Astrocyte of the spinal cord (primary cell): Measurements from ENCODE around the gene MLLT10.
"Not testable (repeated sequence)": the region's sequence is repeated elsewhere in the genome, so short reads cannot be mapped to it uniquely, and the experiment has no call there.

ENCODE experiments used
- DNase-seq: peaks from one replicate; pipeline ENCODE4 v3.0.0; 2011; ENCODE audit warnings: low read depth, low spot score
- H3K4me3 ChIP-seq: 2 replicates; pipeline ENCODE4 v1.5.1; 2011; ENCODE audit warnings: low read depth, mild to moderate bottlenecking, low read length, moderate library complexity
- in situ Hi-C: cut with HindIII; loops from 2 replicates; pipeline ENCODE4 v1.10.0; 2017; ENCODE audit warnings: low sequenced_read_pairs
- TF ChIP-seq, protein P1 (sequence below): IDR thresholded peaks from 2 replicates; pipeline ENCODE4 v1.5.1; 2012; ENCODE audit warnings: low read depth, mild to moderate bottlenecking, low read length, inconsistent platforms

MLLT10 gene

DNA sequence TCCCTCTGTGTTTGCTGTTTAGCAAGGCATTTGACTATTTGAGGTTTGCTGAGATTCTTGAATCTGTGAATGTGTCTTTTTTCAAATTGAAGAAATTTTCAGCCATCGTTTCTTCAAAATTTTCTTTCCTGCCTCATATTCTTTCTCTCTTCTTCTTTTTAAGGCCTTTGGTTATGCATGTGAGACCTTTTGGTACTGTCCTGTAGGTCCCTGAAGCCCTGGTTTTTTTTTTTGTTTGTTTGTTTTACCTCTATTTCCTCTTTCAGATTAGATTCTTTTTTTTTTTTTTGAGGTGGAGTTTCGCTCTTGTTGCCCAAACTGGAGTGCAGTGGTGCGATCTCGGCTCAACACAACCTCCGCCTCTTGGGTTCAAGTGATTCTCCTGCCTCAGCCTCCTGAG is 45.3 kb downstream of the MLLT10 start:
- in situ Hi-C loops = no loop called here

DNA sequence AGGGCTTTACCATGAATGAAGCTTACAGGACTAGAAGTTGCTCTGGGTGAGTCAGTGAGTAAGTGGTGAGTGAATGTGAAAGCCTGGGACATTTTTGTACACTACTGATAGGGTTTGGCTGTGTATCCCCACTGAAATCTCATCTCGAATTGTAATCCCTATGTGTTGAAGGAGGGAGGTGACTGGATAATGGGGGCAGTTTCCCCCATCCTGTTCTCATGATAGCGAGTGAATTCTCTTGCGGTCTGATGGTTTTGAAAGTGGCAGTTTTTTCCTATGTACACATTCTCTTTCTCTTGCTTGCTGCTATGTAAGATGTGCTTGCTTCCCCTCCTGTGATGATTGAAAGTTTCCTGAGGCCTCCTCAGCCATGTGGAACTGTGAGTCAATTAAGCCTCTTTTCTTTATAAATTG is 47.4 kb downstream of the MLLT10 start:
- DNase-seq = peak; percentile 26

More for the DNA sequence above, 45.3 kb downstream of the MLLT10 start:
- H3K4me3 ChIP-seq = no peak overlapping the region
- TF ChIP-seq, protein P1, sequence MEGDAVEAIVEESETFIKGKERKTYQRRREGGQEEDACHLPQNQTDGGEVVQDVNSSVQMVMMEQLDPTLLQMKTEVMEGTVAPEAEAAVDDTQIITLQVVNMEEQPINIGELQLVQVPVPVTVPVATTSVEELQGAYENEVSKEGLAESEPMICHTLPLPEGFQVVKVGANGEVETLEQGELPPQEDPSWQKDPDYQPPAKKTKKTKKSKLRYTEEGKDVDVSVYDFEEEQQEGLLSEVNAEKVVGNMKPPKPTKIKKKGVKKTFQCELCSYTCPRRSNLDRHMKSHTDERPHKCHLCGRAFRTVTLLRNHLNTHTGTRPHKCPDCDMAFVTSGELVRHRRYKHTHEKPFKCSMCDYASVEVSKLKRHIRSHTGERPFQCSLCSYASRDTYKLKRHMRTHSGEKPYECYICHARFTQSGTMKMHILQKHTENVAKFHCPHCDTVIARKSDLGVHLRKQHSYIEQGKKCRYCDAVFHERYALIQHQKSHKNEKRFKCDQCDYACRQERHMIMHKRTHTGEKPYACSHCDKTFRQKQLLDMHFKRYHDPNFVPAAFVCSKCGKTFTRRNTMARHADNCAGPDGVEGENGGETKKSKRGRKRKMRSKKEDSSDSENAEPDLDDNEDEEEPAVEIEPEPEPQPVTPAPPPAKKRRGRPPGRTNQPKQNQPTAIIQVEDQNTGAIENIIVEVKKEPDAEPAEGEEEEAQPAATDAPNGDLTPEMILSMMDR = no peak
- DNase-seq = no peak

DNA sequence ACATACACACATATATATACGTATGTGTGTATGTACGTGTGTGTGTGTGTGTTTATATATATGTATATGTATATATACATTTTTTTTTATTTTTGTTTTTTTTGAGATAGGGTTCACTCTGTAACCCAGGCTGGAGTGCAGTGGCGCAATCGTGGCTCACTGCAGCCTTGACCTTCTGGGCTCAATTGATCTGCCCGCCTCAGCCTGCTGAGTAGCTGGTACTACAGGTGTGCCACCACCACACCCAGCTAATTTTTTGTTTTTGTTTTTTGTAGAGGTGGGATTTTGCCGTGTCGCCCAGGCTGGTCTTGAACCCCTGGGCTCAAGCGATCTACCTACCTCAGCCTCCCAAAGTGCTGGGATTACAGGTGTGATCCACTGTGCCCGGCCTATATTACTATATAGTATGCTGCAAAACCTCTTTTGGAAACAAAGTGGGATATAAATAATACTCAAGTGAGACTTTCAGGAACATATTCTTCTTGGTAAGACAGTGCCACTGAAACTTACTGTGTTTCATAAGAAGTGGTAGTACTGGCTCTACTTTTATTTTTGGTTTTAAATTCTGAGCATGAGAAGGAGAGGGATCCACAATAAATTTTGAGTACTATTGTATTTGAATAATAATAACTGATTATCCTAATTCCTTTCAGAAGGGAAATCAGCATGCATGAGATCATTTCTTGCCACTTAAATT is 51.0 kb downstream of the MLLT10 start:
- DNase-seq = no peak
- TF ChIP-seq, protein P1 = no peak
- in situ Hi-C loops = no loop called here
- H3K4me3 ChIP-seq = no peak overlapping the region

More for the DNA sequence above, 47.4 kb downstream of the MLLT10 start:
- H3K4me3 ChIP-seq, in situ Hi-C loops: not testable (repeated sequence)

DNA sequence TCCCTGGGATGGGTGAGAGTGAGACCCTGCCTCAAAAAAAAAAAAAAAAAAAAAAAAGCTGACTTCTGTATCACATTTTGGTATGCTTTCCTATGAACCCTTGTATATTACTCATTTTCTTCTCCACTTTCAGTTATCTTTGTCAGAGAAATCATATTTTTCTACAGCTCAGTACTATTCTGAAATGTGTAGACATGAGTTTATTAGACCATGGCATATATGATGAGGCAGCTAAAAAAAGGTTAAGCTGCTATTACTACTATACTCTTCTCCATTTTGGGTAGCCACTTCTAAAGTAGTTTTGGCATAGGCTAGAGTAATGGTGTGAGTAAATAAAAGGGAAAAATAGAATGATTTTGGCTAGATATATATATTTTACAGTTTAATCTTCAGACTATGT is 53.4 kb downstream of the MLLT10 start:
- TF ChIP-seq, protein P1 = no peak
- DNase-seq = no peak
- in situ Hi-C loops = no loop called here
- H3K4me3 ChIP-seq = no peak overlapping the region

DNA sequence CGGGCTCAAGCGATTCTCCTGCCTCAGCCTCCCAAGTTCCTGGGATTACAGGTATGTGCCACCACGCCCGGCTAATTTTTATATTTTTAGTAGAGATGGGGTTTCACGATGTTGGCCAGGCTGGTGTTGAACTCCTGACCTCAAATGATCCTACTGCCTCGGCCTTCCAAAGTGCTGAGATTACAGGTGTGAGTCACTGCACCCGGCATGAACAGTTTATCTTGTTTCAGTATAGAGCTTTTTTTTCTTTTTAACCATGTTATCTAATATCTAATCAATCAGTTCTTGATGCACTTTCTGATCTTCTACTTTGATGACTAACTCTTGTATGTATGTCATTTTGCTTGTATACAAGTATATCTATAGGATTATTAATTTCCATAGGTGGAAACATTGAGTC is 54.1 kb downstream of the MLLT10 start:
- DNase-seq, in situ Hi-C loops, H3K4me3 ChIP-seq: not testable (repeated sequence)

DNA sequence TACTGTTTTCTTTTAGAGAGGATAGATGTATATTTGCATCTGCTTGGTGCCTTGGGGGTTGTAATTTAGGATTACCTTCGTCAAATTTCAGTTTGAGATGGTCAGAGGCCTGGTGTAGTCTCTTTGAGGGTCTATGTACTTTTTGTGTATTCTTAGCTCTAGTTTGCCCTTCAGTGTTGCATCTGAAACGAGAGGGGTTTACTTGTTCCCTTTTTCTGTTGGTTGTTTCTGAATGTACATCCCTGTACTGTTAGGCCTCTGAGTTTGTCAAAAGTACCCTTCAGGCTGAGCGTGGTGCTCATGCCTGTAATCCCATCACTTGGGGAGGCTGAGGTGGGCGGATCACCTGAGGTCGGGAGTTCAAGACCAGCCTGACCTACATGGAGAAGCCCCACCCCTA is 60.0 kb downstream of the MLLT10 start:
- in situ Hi-C loops = no loop called here
- H3K4me3 ChIP-seq = no peak overlapping the region
- DNase-seq = no peak
- TF ChIP-seq, protein P1 = no peak

DNA sequence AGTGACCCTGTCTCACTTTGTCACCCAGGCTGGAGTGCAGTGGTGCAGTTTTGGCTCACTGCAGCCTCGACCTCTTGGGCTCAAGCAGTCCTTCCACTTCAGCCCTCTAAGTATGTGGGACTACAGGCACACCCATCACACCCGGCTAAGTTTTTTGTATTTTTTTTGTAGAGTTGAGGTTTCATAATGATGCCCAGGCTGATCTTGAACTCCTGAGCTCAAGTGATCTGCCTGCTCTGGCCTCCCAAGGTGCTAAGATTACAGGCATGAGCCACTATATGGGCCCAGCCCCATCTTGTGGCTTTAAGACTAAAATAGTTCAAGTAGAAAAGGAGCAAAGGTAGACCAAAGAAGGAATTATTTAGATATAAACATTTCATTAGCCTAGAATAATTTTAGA is 65.5 kb downstream of the MLLT10 start:
- DNase-seq = no peak
- in situ Hi-C loops = no loop called here
- no peak overlapping the region for H3K4me3 ChIP-seq
- TF ChIP-seq, protein P1 = no peak

DNA sequence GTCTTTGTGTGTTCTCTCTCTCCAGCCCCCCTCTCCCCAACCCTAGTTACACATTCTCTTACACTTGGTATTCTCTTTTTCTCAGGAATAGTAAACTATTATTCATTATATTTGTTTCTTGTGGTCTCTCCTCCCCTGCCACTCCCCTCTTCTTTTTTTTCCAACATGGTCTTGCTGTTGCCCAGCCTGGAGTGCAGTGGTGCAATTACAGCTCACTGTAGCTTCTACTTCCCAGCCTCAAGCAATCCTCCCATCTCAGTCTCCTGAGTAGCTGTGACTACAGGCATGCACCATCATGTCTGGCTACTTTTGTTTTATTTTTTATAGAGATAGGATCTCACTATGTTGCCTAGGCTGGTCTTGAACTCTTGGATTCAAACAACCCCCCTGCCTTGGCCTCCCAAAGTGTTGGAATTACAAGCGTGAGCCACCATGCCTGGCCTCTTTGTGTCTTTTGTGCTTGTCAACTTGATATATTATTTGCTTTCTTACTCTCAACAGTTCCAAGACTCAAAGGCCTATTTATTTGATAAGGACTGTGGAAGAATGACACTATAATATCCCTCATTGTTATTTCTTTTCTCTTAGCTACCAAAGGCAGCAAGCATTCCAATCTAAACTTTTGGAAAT is 66.9 kb downstream of the MLLT10 start:
- TF ChIP-seq, protein P1 = no peak
- no peak overlapping the region for H3K4me3 ChIP-seq
- no peak for DNase-seq
- in situ Hi-C loops = no loop called here
